Endothelial cell of umbilical vein (primary cell): Measurements from ENCODE around the gene TIMMDC1.

ENCODE experiments used
- EZH2 ChIP-seq: IDR thresholded peaks from 2 replicates; pipeline ENCODE4 v1.6.1; 2012; ENCODE audit warnings: borderline replicate concordance, low read depth, mild to moderate bottlenecking, moderate library complexity, low read length, inconsistent platforms; ENCODE audit not compliant: severe bottlenecking
- POLR2A ChIP-seq: IDR thresholded peaks from 2 replicates; pipeline ENCODE4 v1.6.1; 2012; ENCODE audit warnings: low read depth, mild to moderate bottlenecking, control low read depth, low read length
- TF ChIP-seq, protein P1 (sequence below), 2 donors: IDR thresholded peaks; 1 replicate in 1 of 2; 2 replicates in 1 of 2; pipeline ENCODE4 v1.5.1; 2011; ENCODE audit warnings: low read length in 2 of 2, mild to moderate bottlenecking in 2 of 2, moderate library complexity in 2 of 2, control low read depth in 1 of 2, inconsistent platforms in 1 of 2, low read depth in 1 of 2; ENCODE audit not compliant: insufficient read depth in 1 of 2; ENCODE audit errors: extremely low read depth in 1 of 2

DNA sequence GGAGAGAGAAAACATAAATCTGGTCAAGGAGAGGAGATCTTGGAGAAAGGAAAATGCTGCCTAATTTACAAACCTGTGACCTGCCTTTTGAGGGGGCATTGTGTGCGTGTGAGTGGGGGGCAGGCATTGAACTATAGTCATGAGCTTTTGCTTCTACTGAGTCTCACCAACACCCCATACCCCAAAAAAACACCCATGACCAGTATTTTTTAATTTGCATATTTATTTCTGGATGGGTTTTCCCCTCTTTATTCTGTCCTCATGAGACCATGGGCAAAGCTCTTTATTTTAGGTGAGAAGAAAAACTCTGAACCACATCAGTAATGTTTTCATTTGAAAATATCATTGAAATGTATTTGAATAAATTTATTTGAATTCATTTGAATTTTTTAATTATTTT is 40.4 kb downstream of the TIMMDC1 start:
- TF ChIP-seq, protein P1, sequence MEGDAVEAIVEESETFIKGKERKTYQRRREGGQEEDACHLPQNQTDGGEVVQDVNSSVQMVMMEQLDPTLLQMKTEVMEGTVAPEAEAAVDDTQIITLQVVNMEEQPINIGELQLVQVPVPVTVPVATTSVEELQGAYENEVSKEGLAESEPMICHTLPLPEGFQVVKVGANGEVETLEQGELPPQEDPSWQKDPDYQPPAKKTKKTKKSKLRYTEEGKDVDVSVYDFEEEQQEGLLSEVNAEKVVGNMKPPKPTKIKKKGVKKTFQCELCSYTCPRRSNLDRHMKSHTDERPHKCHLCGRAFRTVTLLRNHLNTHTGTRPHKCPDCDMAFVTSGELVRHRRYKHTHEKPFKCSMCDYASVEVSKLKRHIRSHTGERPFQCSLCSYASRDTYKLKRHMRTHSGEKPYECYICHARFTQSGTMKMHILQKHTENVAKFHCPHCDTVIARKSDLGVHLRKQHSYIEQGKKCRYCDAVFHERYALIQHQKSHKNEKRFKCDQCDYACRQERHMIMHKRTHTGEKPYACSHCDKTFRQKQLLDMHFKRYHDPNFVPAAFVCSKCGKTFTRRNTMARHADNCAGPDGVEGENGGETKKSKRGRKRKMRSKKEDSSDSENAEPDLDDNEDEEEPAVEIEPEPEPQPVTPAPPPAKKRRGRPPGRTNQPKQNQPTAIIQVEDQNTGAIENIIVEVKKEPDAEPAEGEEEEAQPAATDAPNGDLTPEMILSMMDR (IDR thresholded peaks at IDR 0.05; ENCODE audit: extremely low read depth in 1 of 2, insufficient read depth in 1 of 2, low read depth in 1 of 2, low read length in 2 of 2): no peak
- TF ChIP-seq POLR2A: no peak
- TF ChIP-seq EZH2: no peak
